ENCODE results near the gene IFIT1B.
"Not testable (repeated sequence)": the region's sequence is repeated elsewhere in the genome, so short reads cannot be mapped to it uniquely, and the experiment has no call there.

IFIT1B gene

DNA sequence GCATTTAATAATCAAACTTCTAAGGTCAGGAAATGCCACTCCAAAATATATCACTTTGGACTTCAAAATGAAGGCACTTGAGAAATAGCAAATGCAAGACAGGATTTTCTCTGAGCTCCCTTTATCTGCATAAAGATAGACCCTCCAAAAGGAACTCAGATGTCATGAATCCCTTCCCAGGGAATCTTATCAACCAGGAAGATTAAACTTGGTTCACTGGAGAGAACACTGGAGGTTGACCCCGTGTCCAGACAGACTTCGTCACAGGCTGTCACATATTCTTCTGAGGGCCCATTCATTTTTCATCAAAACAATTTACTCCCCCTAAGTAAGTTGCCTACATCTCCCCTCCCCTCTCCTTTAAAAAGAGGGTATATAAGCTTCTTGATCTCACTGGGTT is 28.9 kb upstream of the IFIT1B start:
- DNase-seq: no peak

DNA sequence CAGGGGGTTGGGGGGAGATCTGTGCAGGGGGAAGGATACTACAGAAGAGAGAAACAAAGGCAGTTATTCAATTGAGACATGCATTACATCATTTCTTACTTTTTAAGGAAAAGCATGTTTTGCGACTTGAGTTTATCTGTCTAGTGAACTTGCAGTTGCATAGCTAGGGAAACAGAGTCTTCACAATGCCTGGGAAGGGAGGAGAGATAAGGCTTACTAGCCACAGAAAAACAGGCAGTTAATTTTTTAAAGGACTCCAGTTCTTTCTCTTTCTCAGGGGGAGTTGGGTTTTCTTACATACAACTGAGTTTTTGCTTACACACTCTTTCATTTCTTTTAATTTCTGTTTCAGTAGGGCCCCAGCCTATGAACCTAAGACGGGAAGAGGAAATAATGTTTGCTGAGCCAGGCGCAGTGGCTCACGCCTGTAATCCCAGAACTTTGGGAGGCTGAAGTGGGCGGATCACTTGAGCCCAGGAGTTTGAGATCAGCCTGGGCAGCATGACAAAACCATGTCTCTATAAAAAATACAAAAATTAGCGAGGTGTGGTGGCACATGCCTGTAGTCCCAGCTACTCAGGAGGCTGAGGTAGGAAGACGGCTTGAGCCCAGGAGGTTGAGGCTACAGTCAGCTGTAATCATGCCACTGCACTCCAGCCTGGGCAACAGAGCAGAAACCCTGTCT is 27.1 kb upstream of the IFIT1B start:
- not testable (repeated sequence) for DNase-seq

DNA sequence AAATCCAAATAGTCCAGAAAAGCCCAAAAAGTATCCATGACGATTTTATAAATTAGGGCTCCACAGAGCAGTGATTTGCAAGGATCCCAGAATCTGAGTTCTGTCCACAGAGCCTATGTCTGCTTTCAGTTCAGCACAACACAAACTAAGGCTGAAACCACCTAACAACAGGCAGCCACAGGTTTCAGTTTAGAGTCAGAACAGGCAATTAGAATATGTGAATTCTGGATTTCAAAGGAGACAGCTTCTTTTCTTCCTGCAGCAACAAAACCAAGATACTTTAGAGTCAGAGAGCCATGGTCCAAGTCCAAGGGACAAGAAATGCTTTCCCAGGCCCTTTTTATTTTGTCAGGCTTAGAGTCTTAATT is 26.5 kb upstream of the IFIT1B start:
- DNase-seq: no peak

DNA sequence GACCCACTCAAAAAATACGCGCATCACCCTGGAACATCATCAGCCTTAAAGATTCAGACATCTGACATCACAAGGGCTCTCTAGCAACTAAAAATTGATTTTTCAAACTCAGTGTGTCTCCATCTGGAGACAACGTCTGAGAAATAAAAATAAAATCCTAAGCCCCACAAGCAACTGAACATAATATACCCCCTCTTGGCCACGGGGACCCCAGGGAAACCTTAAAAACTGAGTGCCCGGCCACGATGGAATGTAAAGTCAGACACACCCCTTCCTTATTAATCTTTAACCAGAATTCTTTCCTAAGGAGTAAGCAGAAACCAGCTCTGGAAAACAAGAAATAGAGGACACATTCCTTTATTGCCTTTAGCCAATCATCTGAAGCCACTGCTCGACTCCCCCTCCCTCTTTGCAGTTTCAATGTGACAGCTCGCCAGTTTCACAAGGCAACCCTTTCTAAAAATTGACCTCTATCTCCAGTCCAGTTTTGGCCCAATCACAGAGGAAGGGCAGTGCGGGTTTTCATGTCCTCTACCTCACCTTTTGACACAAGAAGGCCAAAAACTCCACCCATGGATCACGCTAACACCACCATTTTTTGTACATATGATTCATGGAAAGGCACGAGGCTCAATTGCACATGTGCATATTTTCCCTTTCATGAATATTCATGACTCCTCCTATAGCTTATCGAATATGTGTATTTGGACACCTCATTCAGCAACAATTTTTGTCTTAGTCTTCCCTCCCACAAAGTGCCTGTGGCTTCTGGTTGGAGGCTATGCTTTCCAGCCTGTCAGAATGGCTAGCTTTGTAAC is 25.9 kb upstream of the IFIT1B start:
- no peak for DNase-seq

DNA sequence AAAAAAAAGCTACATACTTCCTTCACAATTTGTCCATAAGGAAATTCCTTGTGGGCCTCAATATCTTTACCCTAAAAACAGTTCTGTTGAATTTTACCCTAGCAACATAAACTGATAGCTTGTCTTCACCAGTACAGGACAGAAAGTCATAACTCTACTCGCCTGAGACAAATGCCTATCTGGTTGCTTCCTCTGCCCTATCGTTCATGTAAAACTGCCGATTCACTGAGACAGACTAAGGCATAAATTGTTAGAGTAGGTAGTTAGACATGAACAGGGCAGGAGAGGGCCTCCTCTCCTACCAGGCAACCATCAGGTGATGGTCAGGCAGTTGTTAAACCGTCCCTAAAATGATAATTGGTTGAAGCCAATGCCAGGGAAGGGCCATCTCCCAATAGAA is 25.1 kb upstream of the IFIT1B start:
- no peak for DNase-seq

DNA sequence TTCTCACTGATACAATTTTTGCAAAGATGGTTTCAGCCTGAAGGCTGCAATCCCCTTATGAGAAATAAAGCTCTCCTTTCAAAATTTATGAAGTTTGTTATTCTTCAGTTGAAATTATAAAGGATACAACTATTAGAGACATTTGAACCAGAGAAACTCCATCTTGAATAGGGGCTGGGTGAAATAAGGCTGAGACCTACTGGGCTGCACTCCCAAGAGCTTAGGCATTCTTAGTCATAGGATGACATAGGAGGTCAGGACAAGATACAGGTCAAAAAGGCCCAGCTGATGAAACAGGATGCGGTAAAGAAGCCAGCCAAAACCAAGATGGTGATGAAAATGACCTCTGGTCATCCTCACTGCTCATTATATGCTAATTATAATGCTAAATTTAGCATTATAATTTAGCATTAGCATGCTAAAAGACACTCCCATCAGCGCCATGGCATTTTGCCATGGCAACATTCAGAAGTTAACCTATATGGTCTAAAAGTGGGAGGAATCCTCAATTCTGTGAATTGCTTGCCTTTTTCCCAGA is 22.4 kb upstream of the IFIT1B start:
- no peak for DNase-seq

DNA sequence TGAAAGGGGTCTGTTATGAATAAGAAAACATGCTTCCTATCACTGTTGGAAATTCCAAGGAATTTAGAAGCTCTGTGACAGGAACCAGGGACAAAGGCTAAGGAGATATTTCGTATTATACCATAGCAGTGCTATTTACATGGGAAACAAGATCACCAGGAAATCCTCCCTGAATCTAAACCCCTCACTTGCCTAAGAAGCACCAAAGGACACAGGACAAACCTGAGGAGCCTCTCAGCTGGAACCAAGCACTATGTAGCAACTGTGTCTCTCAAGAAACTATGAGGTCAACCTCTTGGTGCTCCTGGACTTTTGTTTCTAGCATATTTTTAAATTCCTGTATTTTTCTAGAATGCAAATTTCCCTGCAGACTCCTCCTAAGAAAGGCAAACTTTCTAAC is 20.8 kb upstream of the IFIT1B start:
- no peak for DNase-seq

DNA sequence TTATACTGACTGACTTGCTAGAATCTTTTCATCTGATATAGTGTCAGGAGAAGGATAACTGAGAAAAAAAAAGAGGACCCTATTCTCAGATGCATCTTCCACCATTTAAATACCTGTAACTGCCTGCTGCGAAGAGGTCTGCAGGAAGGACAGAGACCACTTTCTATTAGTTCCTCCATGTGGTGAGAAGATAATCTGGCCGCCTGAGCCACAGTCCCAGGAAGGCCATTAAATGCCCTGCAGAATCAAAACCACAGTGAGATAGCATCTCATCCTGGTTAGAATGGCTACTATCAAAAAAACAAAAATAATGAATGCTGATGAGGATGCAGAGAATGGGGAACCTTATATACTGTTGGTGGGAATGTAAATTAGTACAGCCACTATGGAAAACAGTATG is 19.9 kb upstream of the IFIT1B start:
- no peak for DNase-seq

DNA sequence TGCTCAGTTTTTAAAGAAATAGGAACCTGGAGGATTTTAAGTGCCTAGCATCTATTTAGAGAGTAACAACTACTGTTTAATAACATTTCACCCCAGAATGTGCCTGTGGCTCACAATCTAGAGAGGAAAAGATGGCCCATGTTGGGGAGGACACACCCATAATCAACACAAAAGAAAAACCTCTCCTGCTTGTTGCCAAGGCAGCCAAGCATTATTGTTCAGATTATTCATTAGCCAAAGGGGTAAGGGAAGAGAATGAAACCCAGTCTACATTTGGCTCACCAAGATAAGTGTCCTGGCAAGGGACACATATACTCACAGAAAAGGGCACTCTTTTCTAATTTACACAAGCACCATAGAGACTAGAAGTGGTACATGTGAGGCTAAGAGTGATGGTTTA is 17.7 kb upstream of the IFIT1B start:
- DNase-seq: no peak

DNA sequence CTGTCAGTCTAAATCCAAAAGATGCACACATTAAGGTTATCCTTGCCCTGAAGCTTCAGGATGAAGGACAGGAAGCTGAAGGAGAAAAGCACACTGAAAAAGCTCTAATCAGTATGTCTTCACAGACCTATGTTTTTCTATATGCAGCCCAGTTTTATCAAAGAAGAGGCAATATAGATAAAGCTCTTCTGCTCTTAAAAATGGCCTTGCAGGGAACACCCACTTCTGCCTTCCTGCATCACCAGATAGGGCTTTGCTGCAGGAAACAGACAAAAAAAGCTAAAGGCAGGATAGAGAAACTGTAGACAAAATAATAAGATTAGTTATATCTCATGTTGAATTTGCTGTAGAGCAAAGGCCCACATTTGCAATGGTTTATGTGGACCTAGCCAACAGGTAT is 14.9 kb upstream of the IFIT1B start:
- DNase-seq: no peak

DNA sequence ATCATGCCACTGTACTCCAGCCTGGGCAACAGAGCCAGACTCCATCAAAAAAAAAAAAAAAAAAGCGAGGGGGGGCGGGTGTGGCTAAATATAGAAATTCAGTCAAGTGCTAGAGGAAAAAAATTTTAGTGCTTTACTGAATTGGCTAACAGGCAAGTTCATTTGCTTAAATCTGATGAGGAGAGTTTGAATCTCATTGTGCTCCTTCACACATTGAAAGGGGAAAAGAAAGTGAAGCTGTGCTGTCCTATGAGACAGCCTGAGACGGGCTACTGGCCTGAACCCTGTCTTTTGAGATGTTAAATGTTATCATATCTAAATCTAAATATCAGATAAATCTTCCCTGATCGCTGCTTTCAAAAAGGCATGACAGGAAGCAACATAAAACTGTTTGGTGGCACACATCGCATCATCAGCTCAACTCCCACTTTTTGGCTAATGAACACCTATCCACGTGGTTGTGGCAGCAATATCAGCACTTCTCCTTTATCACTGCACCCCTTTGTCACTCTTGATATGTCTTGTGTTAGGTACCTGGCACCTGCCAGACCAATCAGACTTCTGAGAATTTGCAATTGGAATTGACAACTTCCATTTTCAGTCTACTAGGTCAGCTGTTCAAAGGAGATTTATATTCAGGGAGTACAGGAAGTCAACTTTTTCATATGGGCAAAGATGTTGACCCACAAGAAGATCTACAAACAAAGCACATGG is 14.0 kb upstream of the IFIT1B start:
- no peak for DNase-seq

DNA sequence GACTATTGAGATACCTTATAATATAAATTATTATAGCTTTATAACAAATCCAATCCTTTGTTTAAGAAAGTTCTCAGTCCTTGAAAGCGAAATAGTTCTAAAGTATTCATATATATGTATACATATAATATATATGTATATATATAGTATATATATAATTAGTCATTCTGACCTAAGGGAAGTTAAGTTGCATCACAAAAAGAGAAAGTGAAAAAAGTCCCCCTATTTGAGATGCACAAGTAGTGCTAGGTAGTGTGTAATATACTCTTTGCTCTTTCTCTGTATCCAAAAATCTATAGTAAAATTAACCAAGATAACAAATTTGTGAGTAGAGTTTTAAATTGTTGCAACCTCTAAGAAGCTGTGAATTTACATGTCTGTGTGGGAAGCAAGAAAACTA is 13.3 kb upstream of the IFIT1B start:
- DNase-seq: no peak

DNA sequence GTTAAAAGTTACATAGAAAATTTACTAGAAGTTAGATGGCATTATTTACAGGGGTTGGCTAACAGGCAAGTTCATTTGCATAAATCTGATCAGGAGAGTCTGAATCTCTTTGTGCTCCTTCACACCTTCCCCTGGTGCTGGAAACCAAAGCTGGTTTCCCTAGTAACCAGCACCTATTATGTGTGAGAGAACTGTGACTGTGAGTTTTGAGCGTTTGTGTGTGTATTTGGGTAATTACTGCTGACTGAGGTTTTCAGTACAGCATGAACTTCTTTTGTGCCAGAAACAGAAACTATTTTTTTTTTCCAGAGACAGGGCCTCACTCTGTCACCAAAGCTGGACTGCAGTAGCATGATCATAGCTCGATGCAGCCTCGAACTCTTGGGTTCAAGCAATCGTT is 10.3 kb upstream of the IFIT1B start:
- no peak for DNase-seq

DNA sequence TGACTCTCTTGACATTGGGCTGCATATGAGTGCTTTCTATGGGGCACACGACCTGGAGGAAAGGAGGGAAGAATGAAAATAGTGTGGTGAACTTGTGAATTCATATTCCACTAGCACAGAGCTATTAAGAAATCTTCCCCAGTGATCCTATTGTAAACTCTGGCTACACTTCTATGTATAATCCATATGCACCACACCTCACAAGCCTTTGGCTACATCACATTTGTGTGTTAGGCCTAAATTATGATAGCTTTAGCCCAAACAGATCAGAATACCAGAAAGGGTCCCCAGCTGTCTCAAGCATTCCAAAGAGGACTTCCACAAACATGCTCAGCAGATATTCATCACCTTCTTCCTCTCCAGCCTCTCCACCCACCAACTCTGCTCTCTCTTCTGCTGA is 9.7 kb upstream of the IFIT1B start:
- no peak for DNase-seq

DNA sequence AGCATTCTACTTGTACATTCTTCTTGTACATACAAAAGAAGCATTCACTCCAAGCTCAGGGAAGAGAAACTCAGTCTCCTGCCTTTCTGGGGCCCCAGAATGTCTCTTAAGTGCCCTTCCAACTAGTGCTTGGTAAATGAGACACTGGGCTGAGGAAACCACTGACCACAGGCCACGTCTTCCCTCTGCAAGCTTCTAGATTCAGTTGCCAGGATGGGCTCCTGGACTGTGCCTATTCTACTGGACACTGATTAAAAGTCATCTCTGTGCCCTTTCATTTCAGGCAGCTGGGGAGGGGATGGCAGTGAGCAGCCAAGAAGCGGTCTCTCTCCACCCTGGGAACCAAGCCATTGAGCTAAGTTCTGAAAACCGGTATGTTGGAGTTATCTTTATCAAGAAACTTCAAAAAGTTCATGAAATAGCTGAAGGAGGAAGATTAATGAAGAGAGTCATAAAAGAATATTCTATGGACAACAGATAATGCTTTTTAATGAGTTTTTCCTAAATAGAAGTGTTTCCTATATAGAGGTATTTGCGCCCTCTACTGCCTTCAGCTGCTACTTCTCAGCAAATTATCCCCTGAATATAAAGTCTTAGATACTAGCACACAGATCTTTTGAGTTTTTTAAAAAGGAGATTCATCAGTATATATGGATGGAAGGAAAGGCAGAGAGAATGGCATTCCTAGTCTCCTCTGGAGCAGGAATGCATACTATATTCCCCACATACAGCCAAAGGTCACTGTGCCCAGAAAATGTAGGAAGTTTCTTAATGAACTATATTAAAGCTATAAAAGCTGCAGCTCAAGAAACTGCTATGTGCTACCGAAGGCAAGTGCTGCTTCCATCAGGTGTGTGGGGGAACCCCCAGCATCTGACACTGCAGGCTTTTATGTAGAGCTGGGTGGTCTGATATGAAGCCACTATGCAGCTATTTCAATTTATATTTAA is 8.4 kb upstream of the IFIT1B start:
- DNase-seq: no peak

DNA sequence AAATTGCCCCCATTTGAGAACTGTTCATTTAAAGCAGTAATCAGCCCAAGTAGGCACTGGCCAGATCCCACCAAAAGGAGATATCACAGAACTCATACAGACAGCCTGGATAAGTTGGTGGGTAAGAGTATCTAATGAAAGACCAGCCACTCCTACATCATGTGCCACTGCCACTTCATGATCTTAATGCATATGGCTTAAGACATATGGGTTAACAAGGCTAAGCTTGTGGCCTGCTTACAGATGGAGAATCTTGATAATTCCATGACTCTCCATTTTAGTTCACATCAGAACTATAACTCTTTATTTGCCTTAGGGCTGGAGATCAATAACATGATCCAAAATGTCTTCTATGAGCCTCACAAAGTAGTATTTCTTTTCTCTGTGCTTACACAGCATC is 6.8 kb upstream of the IFIT1B start:
- DNase-seq: no peak

DNA sequence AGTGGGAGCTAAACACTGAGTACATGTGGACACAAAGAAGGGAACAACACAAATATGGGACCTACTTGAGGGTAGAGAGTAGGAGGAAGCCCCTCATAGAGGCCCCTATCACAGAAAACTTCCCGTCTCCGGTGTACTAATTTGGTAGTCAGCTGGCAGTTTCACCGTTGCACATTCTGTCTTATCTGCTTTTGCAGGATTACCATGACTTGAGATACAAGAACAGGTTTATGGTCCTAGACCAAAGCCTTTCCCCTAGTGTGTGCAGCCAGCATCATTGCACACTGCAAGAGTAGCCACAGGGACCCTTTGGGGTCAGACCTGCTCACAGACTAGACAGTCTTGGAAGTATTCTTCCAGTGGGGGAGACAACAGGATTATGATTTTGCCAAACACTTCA is 5.9 kb upstream of the IFIT1B start:
- DNase-seq: no peak

DNA sequence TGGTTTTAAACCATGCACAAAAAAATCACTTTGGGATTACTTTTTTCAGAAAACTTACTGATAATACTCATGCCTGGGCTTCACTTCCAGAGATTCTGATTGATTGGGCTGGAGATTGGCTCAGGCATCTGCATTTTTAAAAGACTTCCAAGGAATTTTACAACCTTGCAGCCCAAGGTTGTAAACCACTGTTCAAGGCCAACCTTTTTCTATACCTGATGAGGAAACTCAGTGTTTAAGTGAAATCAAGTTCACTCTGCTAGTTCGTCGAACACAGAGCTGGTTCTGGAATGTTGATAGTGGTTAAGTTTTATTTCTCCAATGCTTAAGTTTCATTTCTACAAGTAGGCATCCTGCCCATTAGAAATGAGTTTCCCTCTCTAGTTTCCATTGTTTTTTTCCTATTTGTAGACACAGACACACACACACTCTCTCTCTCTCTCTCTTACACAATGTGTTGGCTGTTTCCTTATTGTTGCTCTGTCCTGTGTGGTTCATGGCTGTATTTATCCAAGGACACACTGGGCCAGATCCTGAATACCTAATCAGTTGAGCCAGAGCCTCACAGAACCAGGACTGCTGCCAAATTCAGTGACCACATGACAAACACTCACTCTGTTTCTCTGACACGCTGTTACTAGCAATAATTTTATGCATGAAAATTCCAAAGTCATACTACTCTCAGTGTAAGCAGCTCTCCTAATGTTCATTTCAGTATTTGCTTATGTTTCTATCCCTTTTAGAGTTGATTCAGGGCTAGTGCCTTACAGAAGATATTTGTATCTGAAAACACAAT is 3.7 kb upstream of the IFIT1B start:
- no peak for DNase-seq

DNA sequence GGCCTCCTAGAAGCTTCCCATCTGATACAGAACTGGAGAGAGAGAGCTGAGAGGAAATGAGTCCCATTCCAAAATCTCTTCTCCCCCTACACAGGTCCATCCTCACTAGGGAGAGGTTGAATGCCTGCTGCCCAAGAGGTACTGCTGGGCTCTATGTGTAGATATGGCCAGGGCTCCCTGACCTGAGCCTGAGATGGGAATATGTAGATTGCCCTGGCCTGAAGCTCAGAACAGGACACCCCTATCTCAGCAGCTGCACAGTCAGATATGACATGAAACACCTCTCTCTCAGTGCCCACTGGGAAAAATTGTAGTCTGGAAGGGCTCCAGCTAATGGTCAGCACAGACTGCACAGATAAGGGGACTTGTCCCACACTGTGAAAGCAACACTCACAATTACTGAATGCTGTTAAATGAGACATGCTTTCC is 3.1 kb upstream of the IFIT1B start:
- DNase-seq: no peak

DNA sequence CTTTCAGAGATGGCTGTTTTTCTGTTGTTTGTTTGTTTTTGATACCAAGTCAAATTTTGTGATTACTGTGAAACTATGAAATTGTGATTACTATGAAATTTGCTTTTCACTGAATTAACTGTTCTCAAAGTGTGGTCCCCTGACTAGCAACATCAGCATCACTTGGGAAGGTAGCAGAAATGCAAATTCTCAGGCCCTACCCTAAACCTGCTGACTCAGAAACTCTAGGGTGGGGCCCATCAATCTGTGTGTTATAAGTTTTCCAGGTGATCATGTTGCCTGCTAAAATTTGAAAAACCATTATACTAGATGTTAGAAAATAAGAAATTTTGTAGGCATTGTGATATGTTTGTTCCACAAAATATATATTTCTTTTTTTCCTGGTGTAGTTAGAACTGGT is 1.2 kb downstream of the IFIT1B start:
- no peak for DNase-seq

DNA sequence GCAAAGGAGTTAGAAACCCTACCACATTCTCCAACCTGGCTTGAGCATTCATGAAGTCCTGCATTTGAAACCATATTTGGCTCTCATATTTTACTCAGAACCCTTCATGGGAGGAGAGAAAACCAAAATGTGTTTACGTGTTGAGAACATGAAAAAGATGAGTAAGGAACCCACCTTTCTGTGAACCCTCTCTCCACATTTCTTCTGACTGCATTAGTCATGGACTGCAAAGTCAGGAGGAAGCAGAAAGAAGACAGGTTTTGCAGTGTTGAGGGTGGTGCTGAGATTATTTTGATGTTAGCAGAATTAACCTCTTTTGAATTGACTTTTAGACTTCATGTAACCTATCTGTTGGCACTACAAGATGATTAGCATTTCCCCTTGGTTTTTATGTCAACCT is 4.9 kb downstream of the IFIT1B start:
- DNase-seq: no peak
